WTC11 (cell line): ENCODE results near the gene WNT5A. TPM values are rescaled to one million over a fixed set of nuclear protein-coding genes. Genes with fewer than 3 reads are reported as not detected.

Source experiments
- ATAC-seq: fragments of 200-7000 bp; cut with Tn5 transposase; 2 replicates; pipeline ENCODE4 v1.10.0; 2021; ENCODE audit warnings: mild to moderate bottlenecking, moderate library complexity
- CTCF ChIA-PET: fragments of 300-600 bp; sonication (Branson Sonifier 250); formaldehyde crosslinking; loops from one replicate; lab custom pipeline; 2021; ENCODE audit warnings: antibody characterized with exemption; lab: Charles Lee
- POLR2A ChIA-PET: fragments of 350-600 bp; sonication (Branson Sonifier 250); formaldehyde crosslinking; loops from one replicate; lab custom pipeline; 2021; ENCODE audit warnings: antibody characterized with exemption; lab: Charles Lee
- DNase-seq: peaks from one replicate; pipeline ENCODE4 v3.0.0; 2021; ENCODE audit warnings: low spot score
- H3K27ac Mint-ChIP-seq: 2 replicates; pipeline ENCODE4 v1.8.0; 2021; ENCODE audit warnings: mixed read lengths
- H3K27me3 Mint-ChIP-seq: 2 replicates; pipeline ENCODE4 v1.8.0; 2021; ENCODE audit warnings: low read depth, mild to moderate bottlenecking, moderate library complexity, mixed read lengths
- H3K36me3 Mint-ChIP-seq: 2 replicates; pipeline ENCODE4 v1.8.0; 2021; ENCODE audit warnings: mixed read lengths
- H3K4me1 Mint-ChIP-seq: 2 replicates; pipeline ENCODE4 v1.8.0; 2022; ENCODE audit warnings: mixed read lengths
- H3K4me3 Mint-ChIP-seq: 2 replicates; pipeline ENCODE4 v1.8.0; 2021; ENCODE audit warnings: mild to moderate bottlenecking, moderate library complexity, mixed read lengths
- H3K9me3 Mint-ChIP-seq: 2 replicates; pipeline ENCODE4 v1.8.0; 2021; ENCODE audit warnings: mixed read lengths
- ARID4B ChIP-seq: sonication (generic); formaldehyde crosslinking; IDR thresholded peaks from 2 replicates; pipeline ENCODE4 v1.8.0; 2023; ENCODE audit warnings: missing genetic modification reagents, mild to moderate bottlenecking, borderline replicate concordance
- ATF2 ChIP-seq: sonication (generic); formaldehyde crosslinking; IDR thresholded peaks from 2 replicates; pipeline ENCODE4 v1.8.1; 2022; ENCODE audit warnings: low read depth, missing genetic modification reagents, borderline replicate concordance
- CDX4 ChIP-seq: fragments of 250-450 bp; sonication (Bioruptor Pico); IDR thresholded peaks from 2 replicates; pipeline ENCODE4 v1.9.0; 2021; ENCODE audit warnings: moderate library complexity, mild to moderate bottlenecking, inconsistent platforms, borderline replicate concordance
- FOXP4 ChIP-seq: sonication (generic); formaldehyde crosslinking; IDR thresholded peaks from 2 replicates; pipeline ENCODE4 v1.8.0; 2022; ENCODE audit warnings: mild to moderate bottlenecking, missing genetic modification reagents
- GTF2I ChIP-seq: fragments of 250-450 bp; sonication (Bioruptor Pico); conservative IDR thresholded peaks from 2 replicates; pipeline ENCODE4 v1.4.0; 2021; ENCODE audit warnings: mild to moderate bottlenecking
- HMGA2 ChIP-seq: fragments of 250-450 bp; sonication (Bioruptor Pico); IDR thresholded peaks from 2 replicates; pipeline ENCODE4 v1.4.0; 2021; ENCODE audit warnings: mild to moderate bottlenecking, moderate library complexity
- IRF1 ChIP-seq: sonication (generic); formaldehyde crosslinking; IDR thresholded peaks from 2 replicates; pipeline ENCODE4 v1.8.0; 2023; ENCODE audit warnings: missing genetic modification reagents
- IRF2 ChIP-seq: sonication (generic); formaldehyde crosslinking; IDR thresholded peaks from 2 replicates; pipeline ENCODE4 v1.8.0; 2022; ENCODE audit warnings: low read depth, missing genetic modification reagents, borderline replicate concordance
- JUN ChIP-seq: sonication (generic); formaldehyde crosslinking; IDR thresholded peaks from 2 replicates; pipeline ENCODE4 v1.8.0; 2023; ENCODE audit warnings: mild to moderate bottlenecking, missing genetic modification reagents
- KAT7 ChIP-seq: sonication (generic); formaldehyde crosslinking; IDR thresholded peaks from 2 replicates; pipeline ENCODE4 v1.8.1; 2023; ENCODE audit warnings: missing genetic modification reagents, mild to moderate bottlenecking, borderline replicate concordance
- MXD4 ChIP-seq: fragments of 250-450 bp; sonication (Bioruptor Pico); IDR thresholded peaks from 2 replicates; pipeline ENCODE4 v1.8.0; 2021; ENCODE audit warnings: mild to moderate bottlenecking, moderate library complexity, borderline replicate concordance
- NR1H2 ChIP-seq: sonication (generic); formaldehyde crosslinking; IDR thresholded peaks from 2 replicates; pipeline ENCODE4 v1.9.0; 2021; ENCODE audit warnings: mild to moderate bottlenecking, moderate library complexity, missing genetic modification reagents
- OVOL2 ChIP-seq: fragments of 250-450 bp; sonication (Bioruptor Pico); IDR thresholded peaks from 2 replicates; pipeline ENCODE4 v1.9.0; 2021; ENCODE audit warnings: mild to moderate bottlenecking, borderline replicate concordance
- PREB ChIP-seq: sonication (generic); formaldehyde crosslinking; IDR thresholded peaks from 2 replicates; pipeline ENCODE4 v1.8.1; 2022; ENCODE audit warnings: mild to moderate bottlenecking, missing genetic modification reagents, moderate library complexity, borderline replicate concordance
- SMAD4 ChIP-seq: sonication (generic); formaldehyde crosslinking; IDR thresholded peaks from 2 replicates; pipeline ENCODE4 v1.8.0; 2022; ENCODE audit warnings: mild to moderate bottlenecking, missing genetic modification reagents
- SP1 ChIP-seq: sonication (generic); formaldehyde crosslinking; conservative IDR thresholded peaks from 2 replicates; pipeline ENCODE4 v1.8.1; 2022; ENCODE audit warnings: missing genetic modification reagents
- TP53 ChIP-seq: sonication (generic); formaldehyde crosslinking; IDR thresholded peaks from 2 replicates; pipeline ENCODE4 v1.8.1; 2023; ENCODE audit warnings: mild to moderate bottlenecking, missing genetic modification reagents
- USF1 ChIP-seq: sonication (generic); formaldehyde crosslinking; IDR thresholded peaks from 2 replicates; pipeline ENCODE4 v1.8.0; 2022; ENCODE audit warnings: mild to moderate bottlenecking, missing genetic modification reagents
- ZBTB21 ChIP-seq: sonication (generic); formaldehyde crosslinking; IDR thresholded peaks from 2 replicates; pipeline ENCODE4 v1.8.1; 2023; ENCODE audit warnings: mild to moderate bottlenecking, missing genetic modification reagents, borderline replicate concordance
- ZBTB43 ChIP-seq: sonication (generic); formaldehyde crosslinking; IDR thresholded peaks from 2 replicates; pipeline ENCODE4 v1.8.1; 2023; ENCODE audit warnings: mild to moderate bottlenecking, missing genetic modification reagents
- ZNF232 ChIP-seq: sonication (generic); formaldehyde crosslinking; IDR thresholded peaks from 2 replicates; pipeline ENCODE4 v1.8.0; 2022; ENCODE audit warnings: mild to moderate bottlenecking, missing genetic modification reagents
- ZNF512 ChIP-seq: sonication (generic); formaldehyde crosslinking; IDR thresholded peaks from 2 replicates; pipeline ENCODE4 v1.8.1; 2022; ENCODE audit warnings: missing genetic modification reagents, borderline replicate concordance
- total RNA-seq: library from RNA; stranded (reverse); gene quantifications from 3 replicates; pipeline ENCODE4 v1.2.3, GENCODE V29; 2021

Gene WNT5A
- total RNA-seq, 1 experiment from 2014 or later = 10.6 TPM

GRCh38 chr3:55452886-55453285 is 34.2 kb downstream of the WNT5A start:
- Mint-ChIP-seq H3K36me3 (no peaks in the 10 kb centered on the region), H3K27me3 (no peaks in the 10 kb centered on the region), H3K27ac (no peak overlapping the region), H3K4me3 (no peak overlapping the region), H3K4me1 (no peaks in the 10 kb centered on the region), H3K9me3 (no peaks in the 10 kb centered on the region)
- CTCF ChIA-PET = no interaction called here
- POLR2A ChIA-PET = no interaction called here
- DNase-seq (no peak), ATAC-seq (no peak)
- TF ChIP-seq USF1 (CRISPR knock-in tag) (no peak), NR1H2 (CRISPR knock-in tag) (no peak), IRF1 (CRISPR knock-in tag) (no peak), ZBTB21 (CRISPR knock-in tag) (no peak), FOXP4 (CRISPR knock-in tag) (no peak), MXD4 (no peak), SMAD4 (no peak), SP1 (CRISPR knock-in tag) (no peak), TP53 (CRISPR knock-in tag) (no peak), JUN (CRISPR knock-in tag) (no peak), ZNF512 (CRISPR knock-in tag) (no peak), CDX4 (CRISPR knock-in tag) (no peak), HMGA2 (CRISPR knock-in tag) (no peak), ATF2 (CRISPR knock-in tag) (no peak)

GRCh38 chr3:55449527-55449926 is 37.6 kb downstream of the WNT5A start:
- Mint-ChIP-seq H3K9me3 (no peaks in the 10 kb centered on the region), H3K27ac (no peak overlapping the region), H3K4me1 (peaks cover 6% of the 10 kb centered on the region; the same call in 1 of the 2 replicates), H3K36me3 (no peaks in the 10 kb centered on the region), H3K4me3 (no peak overlapping the region), H3K27me3 (no peaks in the 10 kb centered on the region; the same call in 1 of the 2 replicates)
- ChIA-PET POLR2A (no interaction called here), CTCF (no interaction called here)
- TF ChIP-seq PREB (CRISPR knock-in tag) (no peak), ZNF232 (no peak), NR1H2 (CRISPR knock-in tag) (no peak), KAT7 (CRISPR knock-in tag) (no peak), TP53 (CRISPR knock-in tag) (no peak), ZBTB43 (CRISPR knock-in tag) (no peak), ARID4B (CRISPR knock-in tag) (no peak), IRF2 (no peak), GTF2I (CRISPR knock-in tag) (no peak), OVOL2 (CRISPR knock-in tag) (no peak)
- DNase-seq (no peak), ATAC-seq (no peak)
